ENCODE results near the gene ETFBKMT.
"Not testable (repeated sequence)": the region's sequence is repeated elsewhere in the genome, so short reads cannot be mapped to it uniquely, and the experiment has no call there.

The ETFBKMT gene

DNA sequence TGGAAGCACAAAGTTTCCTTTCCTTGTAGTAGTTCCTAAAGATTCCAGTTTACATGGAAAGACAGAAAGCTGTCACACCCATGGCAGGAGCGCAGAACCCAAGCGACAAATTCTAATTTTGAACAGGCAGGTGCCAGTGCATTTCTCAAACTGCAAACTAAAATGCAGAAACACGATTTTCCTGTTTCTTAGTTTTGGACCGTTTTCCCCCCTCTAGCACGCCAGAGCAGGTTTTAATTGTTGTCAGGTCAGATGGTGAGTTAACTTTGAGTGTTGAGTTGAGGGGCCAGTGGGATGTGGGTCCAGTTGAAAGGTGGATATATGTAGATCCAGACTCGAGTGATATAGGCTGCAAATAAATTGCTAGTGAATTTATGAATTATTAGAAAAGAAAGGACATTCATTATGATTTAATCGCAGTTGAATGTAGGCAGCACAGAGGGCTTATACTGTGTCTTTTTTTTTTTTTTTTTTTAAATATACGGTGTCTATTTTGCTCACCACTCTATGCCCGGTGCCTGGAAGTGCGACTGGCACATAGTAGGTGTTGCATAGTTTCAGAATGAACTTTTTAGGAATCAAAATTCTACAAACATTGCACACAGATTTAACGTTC is 909 bp upstream of the ETFBKMT start:
- DNase-seq, result no peak

DNA sequence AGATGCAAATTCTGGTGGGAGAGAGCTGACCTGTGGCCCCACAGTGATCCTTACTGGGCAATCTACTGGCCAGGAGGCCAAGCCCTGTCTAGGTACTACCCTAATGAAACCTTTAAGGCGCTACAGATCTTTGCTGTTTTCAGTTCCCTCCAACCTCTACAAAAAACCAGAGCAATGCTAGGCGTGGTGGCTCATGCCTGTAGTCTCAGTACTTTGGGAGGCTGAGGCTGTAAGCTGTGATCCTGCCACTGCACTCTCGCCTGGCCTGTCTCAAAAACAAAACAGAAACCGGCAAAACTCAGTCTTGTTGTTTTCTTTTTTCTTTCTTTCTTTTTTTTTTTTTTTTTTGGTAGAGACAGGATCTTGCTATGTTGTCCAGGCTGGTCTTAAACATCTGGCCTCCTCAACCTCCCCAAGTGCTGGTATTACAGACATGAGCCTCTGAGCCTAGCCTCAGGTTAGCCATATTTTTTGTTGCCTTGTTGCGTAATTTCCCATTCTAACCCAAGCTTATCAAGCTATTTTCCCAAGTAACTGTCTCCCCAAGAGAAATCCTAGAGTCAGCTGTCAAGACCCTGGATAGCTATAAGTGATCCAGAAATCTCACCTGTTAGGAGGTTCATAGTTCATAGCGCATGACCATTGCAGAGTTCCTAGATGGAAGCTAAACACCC is 2.8 kb downstream of the ETFBKMT start:
- no peak for DNase-seq

DNA sequence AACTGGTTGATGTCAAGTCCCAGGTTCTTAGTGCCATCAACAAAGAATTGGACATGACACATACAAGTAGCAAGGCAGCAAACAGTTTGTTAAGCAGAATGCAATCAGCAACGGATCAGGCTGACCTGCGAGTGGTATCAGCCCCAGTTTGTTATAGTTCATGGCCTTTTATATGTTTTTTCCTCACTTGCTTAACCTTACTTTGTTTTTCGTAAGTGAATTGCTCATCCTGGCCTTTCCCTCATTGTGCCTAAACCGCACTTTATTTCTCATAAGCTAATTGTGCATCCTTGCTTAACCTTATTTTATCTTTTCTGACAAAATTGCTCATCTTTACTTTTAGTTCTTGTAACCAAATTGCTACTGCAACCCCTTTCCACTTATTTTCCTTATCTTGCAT is 4.1 kb downstream of the ETFBKMT start:
- DNase-seq, result no peak

DNA sequence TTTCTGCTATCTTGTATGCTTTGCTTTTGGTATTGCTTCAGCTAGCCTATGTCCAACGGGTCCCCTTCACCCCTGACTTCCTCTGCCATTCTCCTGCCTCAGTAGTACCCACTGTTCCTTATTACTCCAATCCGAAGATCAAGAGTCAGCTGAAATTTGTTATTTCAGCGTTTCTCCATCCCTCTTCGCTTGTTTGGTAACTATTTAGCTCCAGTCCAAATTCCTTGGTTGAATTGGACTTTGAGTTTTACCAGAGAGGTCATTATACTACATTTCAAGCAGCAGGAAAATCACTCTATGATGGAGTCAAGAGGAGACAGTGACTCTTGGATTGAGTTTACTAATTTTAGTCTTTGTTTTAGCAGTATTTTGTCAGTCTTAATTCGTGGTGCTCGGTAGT is 4.5 kb downstream of the ETFBKMT start:
- DNase-seq, result no peak

DNA sequence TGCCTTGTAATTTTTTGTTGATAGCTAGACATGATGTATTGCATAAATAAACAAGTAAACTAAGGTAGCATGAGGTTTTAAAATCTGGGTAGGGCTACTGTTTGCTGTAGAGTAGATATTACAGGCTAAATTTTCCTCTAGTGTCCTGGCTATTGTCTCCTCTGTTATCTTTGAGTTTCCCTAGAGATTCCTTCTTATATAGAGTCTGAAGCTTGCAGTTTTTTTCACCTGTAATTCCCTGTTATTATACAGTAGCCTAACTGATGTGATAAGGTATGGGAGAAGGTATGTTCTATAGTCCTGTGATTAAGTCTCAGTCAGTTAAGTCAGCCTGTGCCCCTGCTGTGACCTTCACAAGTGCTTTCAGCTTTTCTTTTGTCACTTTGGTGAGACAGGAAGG is 9.5 kb downstream of the ETFBKMT start:
- no peak for DNase-seq

DNA sequence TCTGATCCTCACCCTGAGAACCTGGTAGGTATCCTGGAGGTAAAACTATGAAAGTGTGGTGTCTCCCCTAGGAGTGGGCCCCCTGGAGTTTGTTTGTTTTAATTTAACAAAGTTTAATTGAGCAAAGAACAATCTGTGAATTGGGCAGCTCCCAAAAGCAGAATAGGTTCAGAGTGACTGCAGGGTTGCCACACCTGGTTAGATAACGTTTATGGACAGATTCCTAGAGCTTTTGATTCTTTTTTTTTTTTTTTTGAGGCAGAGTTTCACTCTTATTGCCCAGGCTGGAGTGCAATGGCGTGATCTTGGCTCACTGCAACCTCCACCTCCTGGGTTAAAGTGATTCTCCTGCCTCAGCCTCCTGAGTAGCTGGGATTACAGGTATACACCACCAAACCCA is 10.1 kb downstream of the ETFBKMT start:
- not testable (repeated sequence) for DNase-seq

DNA sequence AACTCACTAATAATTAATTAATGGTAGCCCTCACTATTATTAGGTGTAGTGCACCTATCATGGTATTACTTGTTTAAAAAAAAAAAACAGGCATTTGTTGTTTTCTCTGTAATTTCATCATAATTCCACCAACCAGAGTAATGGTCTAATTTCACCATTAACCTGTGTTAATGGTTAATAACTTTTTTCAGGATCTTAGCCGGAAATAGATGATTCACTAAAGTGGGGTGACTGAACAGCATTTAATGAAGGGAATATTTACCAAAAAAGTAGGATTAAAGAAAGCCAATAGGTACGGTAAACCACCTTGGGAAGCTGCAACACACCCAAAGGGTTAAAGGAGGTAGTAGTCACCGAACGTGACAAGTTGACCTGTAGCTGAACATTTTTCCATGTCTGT is 13.0 kb downstream of the ETFBKMT start:
- no peak for DNase-seq

DNA sequence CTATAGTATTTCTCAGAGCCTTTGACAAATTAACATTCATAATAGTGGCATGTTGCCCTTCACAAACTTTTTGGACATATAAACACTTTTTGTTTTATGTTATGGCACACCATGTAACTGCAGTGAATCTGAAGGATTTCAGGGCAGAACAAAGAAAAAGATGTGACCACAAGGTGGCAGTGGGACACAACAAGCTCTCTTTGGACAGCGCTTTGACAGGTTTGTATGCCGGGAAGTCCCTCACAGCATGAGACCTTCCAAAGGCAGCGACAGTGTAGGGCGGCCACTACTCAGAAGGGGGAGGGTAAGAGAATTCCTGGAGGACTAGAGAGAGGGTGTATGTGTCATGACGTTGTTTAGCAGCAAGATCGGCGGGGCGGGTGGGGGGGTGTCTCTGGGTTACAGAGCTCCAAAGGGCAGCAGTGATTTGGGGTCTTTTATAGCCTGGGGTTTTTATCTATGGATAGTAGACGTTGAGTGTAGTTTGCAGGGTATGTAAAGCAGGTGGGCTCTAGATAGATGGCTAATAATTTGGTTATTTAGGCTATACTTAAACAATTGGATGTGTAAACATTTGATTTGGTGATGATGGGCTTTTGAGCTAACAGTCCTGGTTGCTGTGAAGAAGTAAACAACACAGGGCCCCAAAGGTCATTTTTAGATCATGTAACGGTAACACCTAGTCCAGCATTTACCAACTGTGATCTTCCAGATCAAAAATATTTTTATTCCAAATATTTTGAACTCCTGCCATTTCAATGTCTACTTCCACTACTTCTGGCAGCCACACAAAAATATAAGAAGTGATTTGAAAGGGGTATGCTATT is 22.9 kb downstream of the ETFBKMT start:
- peak; percentile 85 for DNase-seq

DNA sequence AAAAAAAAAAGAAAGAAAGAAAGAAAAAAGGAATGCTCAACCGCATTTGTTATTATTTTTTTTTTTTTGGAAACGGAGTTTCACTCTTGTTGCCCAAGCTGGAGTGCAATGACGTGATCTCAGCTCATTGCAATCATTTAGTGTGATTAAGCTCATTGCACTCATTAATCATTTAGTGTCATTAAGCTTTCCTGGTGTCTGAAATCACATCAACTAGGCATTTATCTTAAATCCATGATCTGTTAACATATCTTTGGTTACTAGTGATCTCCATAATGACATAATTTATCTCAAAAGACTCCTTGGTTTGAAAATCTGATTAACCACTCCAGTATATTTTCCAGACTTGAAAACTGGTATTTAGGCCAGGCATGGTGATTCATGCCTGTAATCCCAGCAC is 26.3 kb downstream of the ETFBKMT start:
- DNase-seq, result no peak

DNA sequence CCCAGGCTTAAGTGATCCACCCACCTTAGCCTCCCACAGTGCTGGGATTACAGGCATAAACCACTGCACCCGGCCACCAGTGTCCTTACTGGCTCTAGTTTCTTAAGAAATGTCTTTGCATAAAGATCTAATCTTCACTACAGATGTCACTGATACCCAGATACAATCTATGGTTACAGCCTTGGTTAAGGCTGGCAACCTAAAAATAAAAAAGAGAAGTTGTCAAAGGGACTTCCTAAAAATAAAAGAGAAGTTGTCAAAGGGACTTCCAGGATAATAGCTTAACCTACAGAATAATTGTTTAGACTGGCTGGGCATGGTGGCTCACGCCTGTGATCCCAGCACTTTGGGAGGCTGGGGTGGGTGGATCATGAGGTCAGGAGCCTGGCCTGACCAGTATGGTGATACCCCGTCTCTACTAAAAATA is 27.6 kb downstream of the ETFBKMT start:
- no peak for DNase-seq

DNA sequence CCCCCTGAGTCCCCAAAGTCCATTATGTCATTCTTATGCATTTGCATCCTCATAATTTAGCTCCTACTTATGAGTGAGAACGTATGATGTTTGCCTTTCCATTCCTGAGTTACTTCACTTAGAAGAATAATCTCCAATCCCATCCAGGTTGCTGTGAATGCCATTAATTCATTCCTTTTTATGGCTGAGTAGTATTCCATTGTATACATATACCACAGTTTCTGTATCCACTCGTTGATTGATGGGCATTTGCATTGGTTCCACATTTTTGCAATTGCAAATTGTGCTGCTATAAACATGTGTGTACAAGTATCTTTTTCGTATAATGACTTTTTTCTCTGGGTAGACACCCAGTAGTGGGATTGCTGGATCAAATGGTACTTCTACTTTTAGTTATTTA is 30.4 kb downstream of the ETFBKMT start:
- DNase-seq, result not testable (repeated sequence)

DNA sequence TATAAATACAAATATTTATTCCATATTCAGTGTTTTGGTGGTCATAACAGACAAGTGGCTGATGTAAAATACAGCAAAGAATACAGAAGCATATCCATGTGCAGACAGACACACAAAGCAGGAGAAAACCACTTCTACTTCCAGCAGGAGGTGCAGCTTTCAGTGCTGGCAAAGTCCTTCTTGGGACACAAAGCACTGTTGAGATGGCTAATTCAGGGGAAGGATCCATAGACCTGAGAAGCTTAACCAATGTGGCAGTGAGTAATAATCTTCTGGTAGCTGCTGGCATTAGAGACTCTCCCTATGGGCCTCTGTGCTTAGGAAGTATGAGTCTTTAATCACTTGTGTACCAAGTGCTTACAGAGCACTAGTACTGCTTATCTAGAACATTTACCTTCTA is 42.6 kb downstream of the ETFBKMT start:
- no peak for DNase-seq

DNA sequence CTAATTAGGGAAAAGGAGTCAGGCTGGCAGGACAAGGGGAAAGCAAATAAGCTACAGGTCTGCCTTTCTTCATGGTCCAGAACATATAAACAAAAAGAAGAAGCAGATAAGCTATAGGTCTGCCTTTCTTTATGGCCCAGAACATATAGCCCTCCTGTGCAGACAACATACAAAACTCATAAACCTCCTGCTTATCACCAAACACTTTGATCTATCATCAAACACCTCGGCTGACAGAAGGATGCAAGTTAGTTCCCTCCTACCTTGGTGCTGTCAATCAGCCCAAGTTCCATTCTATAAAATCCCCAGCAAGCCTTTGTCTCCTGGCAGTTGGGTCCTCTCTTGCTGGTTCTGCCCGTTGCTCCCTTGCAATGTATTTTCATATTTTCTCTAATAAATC is 46.1 kb downstream of the ETFBKMT start:
- no peak for DNase-seq

DNA sequence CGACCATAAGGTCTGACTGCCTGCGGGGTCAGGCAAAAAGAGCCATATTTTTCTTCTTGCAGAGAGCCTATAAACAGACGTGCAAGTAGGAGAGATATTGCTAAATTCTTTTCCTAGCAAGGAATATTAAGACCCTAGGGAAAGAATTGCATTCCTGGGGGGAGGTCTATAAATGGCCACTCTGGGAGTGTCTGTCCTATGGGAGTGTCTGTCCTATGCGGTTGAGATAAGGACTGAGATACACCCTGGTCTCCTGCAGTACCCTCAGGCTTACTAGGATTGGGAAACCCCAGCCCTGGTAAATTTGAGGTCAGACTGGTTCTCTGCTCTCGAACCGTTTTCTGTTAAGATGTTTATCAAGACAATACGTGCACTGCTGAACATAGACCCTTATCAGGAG is 48.6 kb downstream of the ETFBKMT start:
- DNase-seq, result not testable (repeated sequence)

DNA sequence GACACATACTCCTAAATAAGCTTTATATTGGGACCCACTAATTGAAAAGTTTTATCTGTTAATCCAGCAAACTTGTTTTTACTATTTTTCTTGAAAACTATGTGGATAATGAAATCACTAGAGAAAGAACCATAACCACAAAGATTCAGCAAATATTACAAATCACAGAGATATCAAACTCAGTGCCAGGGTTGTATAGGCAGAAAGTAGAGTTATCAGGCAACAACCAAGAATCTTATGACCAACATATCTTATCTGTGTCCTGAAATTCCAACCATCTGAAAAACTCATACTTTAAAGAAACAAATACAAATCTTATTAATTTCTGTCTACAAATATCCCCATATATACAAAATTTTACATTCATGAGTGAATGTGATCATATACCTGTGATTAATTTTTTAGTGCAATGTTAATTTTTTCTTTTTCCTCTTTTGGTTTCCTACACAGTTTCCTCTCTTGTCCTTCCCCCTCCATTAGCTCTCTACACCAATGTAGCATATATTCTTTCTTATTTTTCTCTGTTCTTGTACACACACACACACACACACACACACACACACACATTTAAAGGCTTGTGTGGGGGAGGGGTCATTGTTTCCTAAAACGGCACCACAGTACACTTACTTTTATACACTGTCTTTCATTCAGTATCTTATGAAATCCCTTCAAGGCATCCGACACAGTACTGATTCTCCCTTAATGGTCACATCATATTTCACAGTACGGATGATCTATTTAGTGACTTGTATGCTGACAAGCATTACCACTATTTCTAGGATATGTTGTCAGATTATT is 50.7 kb downstream of the ETFBKMT start:
- DNase-seq, result no peak

DNA sequence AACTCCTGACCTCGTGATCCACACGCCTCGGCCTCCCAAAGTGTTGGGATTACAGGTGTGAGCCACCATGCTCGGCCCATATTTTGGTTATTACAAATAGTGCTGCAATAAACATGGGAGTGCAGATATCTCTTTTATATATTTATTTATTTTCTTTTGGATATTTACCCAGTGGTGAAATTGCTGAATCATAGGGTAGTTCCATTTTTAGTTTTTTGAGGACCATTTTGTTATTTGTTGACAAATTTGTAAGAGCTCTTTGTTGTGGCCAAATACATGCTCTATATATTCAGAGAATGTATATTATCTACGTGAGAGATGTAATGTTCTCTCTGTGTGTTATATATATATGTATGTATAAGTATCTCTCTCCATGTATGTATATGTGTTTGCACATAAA is 53.4 kb downstream of the ETFBKMT start:
- no peak for DNase-seq

DNA sequence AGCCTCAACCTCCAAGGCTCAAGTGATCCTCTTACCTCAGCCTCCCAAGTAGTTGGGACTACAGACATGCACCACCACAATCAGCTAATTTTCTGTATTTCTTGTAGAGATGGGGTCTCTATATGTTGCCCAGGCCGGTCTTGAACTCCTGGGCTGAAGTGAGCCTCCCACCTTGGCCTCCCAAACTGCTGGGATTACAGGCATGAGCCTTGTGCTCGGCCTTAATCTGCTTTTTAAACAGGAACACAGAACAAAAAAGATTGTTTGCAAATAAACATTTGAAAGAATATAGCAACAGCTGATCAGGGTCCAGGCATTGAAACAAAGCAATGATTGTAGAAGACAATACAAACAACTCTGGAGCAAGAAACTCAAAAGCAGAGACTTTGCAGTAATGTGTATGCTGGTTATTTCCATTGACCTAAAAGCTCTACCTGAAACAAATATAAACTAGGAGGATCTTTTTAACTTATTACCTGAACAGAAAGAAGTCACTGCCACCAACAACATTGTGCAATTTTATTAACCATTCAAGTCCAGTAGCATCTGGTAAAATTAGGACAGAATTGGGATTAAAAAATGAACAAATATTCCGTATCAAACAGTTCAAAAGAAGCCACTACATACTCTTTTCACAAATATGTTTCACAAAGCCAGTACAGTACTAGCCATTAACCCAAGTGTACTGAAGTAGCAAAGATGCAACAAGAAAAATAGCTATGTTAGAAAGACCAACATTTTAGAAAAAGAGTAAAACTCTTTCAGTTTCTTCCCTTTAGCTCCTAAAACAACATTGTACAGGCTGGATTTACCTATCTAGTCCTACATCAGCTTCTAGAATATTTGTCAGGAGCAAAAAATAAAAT is 55.2 kb downstream of the ETFBKMT start:
- no peak for DNase-seq

DNA sequence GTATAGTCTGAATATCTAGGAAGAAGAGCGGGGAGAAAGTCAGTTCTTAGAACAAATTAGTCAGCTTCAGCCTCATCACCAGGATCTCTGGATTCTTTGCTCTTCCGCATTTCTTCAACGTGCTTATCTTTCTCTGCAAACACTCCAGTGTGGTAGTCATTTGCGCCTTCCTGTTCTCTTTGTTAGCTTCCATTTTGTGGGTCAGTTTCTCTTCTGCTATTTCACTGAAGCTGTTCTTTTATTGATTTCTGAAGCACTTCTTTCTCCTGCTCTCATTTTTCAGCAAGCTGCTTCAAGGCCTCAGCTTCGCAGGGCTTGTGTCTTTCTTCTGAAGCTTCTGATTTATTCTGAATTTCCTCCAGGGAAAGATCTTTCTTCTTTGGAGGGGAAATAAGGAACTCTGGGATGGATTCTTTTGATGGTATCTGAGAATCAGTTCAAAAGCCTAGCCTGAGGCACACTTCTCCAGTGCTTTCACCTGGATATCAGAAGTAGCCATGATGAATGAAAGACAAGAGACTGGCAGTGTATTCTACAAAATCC is 55.9 kb downstream of the ETFBKMT start:
- DNase-seq, result peak; percentile 45

DNA sequence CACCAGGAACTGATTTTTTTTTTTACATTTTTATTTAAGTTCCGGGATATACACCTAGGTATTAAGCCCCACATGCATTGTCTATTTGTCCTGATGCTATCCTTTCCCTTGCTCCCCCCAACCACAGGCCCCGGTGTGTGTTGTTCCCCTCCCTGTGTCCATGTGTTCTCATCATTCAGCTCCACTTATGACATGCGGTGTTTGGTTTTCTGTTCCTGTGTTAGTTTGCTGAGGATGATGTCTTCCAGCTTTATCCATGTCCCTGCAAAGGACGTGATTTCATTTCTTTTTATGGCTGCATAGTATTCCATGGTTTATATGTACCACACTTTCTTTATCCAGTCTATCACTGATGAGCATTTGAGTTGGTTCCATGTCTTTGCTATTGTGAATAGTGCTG is 57.5 kb downstream of the ETFBKMT start:
- not testable (repeated sequence) for DNase-seq

DNA sequence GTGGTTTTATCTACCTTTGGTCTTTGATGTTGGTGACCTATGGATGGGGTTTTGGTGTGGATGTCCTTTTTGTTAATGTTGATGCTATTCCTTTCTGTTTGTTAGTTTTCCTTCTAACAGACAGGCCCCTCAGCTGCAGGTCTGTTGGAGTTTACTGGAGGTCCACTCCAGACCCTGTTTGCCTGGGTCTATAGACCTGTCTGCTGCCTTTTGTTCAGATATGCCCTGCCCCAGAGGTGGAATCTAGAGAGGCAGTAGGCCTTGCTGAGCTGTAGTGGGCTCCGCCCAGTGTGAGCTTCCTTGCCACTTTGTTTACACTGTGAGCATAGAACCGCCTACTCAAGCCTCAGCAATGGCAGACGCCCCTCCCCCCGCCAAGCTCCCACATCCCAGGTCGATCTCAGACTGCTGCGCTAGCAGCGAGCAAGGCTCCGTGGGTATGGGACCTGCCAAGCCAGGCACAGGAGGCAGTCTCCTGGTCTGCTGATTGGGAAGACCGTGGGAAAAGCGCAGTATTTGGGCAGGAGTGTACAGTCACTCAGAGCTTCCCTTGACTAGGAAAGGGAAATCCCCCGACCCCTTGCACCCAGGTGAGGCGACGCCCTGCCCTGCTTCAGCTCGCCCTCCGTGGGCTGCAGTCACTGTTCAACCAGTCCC is 59.2 kb downstream of the ETFBKMT start:
- not testable (repeated sequence) for DNase-seq

DNA sequence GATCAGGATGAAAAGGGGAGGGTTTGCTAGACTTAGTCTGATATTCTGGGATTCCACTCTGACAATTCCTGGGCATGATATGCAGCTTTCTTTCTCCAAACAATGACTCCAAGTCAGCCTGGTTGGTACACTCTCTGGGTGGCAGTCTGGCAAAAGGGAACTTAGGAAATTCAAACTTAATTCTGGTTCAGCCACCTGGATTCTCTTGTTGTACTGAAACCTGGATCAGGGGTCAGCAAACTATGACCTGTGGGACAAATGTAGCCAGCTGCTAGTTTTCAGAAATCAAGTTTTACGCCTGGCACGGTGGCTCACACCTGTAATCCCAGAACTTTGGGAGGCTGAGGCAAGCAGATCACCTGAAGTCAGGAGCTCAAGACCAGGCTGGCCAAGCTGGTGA is 63.1 kb downstream of the ETFBKMT start:
- DNase-seq, result no peak
